ENCODE results near the gene SPATA31A1. TPM values are rescaled to one million over a fixed set of nuclear protein-coding genes. Genes with fewer than 3 reads are reported as not detected.
"Not testable (repeated sequence)": the region's sequence is repeated elsewhere in the genome, so short reads cannot be mapped to it uniquely, and the experiment has no call there.

The SPATA31A1 gene
- not detected in 2 replicates for total RNA-seq
- polyA plus RNA-seq (2012): not detected

- not testable (repeated sequence) for DNase-seq (ENCODE audit: low read depth)
These were observed at the start of gene SPATA31A1 for GRCh38 chr9:39355369-39355768. SPATA31A1 (plus strand) TSS chr9:39355669; CDS start chr9:39355731, 62 bp downstream.

GRCh38 chr9:39407261-39408204 is 52.1 kb downstream of the SPATA31A1 start:
- DNase-seq (ENCODE audit: low read depth): not testable (repeated sequence)

- not testable (repeated sequence) for DNase-seq (ENCODE audit: low read depth)
These were observed 55.9 kb downstream of the SPATA31A1 start for GRCh38 chr9:39411254-39411940.

Other genes with a start within 250 kb of the SPATA31A1 start
- gene CNTNAP3, start 67.5 kb upstream of the SPATA31A1 start, total RNA-seq: 0.26 and 0.37 TPM in 2 replicates

All from myocyte (in vitro differentiated cells).